ENCODE measurements around the gene PPP1CC. TPM values are rescaled to one million over a fixed set of nuclear protein-coding genes. Genes with fewer than 3 reads are reported as not detected.

Gene PPP1CC
- polyA plus RNA-seq, 1 of the 3 experiments (the other 2 are of a cell fraction), result 62.0 TPM

GRCh38 chr12:110697236-110697635, 45.5 kb downstream of the PPP1CC start:
- H3K4me1 ChIP-seq (ENCODE audit: control insufficient read depth in 1 of 2, insufficient read depth in 2 of 2, low read depth in 1 of 2, low read length in 1 of 2), result peaks cover 0 to 25% of the 10 kb centered on the region in 2 experiments; a peak in 1 of 4 replicates
- ChIA-PET CTCF (interaction anchor here (1.2 kb wide), 1 partner anchor 48 kb away, joined by 3 read pairs; no protein-coding TSS in a partner anchor), POLR2A (no interaction called here)
- no peak overlapping the region for H2AFZ ChIP-seq (ENCODE audit: low read depth)
- H3K36me3 ChIP-seq (replicated peaks in 1 of 2; ENCODE audit: control insufficient read depth in 1 of 2, insufficient read depth in 2 of 2, low read length in 1 of 2), result no peaks in the 10 kb centered on the region
- H4K20me1 ChIP-seq (ENCODE audit: insufficient read depth), result no peaks in the 10 kb centered on the region
- H3K79me2 ChIP-seq (ENCODE audit: insufficient read depth), result no peaks in the 10 kb centered on the region
- no peaks in the 10 kb centered on the region for H3F3A ChIP-seq (replicated peaks; ENCODE audit: insufficient read depth)
- H3K9me2 ChIP-seq, result no peaks in the 10 kb centered on the region
- H3K4me3 ChIP-seq (ENCODE audit: low read depth in 2 of 2, low read length in 1 of 2), result no peak overlapping the region
- H3K9ac ChIP-seq, result no peak overlapping the region
- H3K4me2 ChIP-seq, result no peak overlapping the region
- TF ChIP-seq FOXM1 (IDR thresholded peaks at IDR 0.05; ENCODE audit: low read depth) (no peak), CHD2 (IDR thresholded peaks at IDR 0.05; ENCODE audit: low read length, partially characterized antibody) (no peak), EP300 (IDR thresholded peaks at IDR 0.05; ENCODE audit: borderline replicate concordance in 1 of 2, low read depth in 1 of 2, low read length in 1 of 2) (no peak), CTCF (IDR thresholded peaks at IDR 0.05) (no peak), MXI1 (IDR thresholded peaks at IDR 0.05; ENCODE audit: low read depth, low read length) (no peak), RAD21 (IDR thresholded peaks at IDR 0.05; ENCODE audit: low read length) (no peak), REST (IDR thresholded peaks at IDR 0.05; ENCODE audit: low read depth, low read length) (no peak), EZH2phosphoT487 (IDR thresholded peaks at IDR 0.05; ENCODE audit: borderline replicate concordance, low read depth) (no peak), ZBTB33 (IDR thresholded peaks at IDR 0.05; ENCODE audit: borderline replicate concordance, low read depth) (no peak), NRF1 (IDR thresholded peaks at IDR 0.05; ENCODE audit: low read depth, low read length) (no peak), POLR2AphosphoS5 (IDR thresholded peaks at IDR 0.05; ENCODE audit: low read depth, low read length) (no peak)
- no peak overlapping the region for H3K27ac ChIP-seq (ENCODE audit: low read depth in 2 of 2, low read length in 1 of 2)
- no peaks in the 10 kb centered on the region for H3K9me3 ChIP-seq
- no peaks in the 10 kb centered on the region for H3K27me3 ChIP-seq (ENCODE audit: insufficient read depth)
- 73% methylated on average over 2 of the region's 2 CpGs for WGBS (ENCODE audit: low lambda C conversion rate)
- DNase-seq, result no peak

Data from SK-N-SH (cell line).